Karpas-422 (cell line): ENCODE results near the gene CTSZ. TPM values are rescaled to one million over a fixed set of nuclear protein-coding genes. Genes with fewer than 3 reads are reported as not detected.

Experiments used
- DNase-seq: peaks from one replicate; pipeline ENCODE4 v3.0.0-alpha.2; 2015
- H2AFZ ChIP-seq: fragments of 200-600 bp; sonication (generic); 2 replicates; pipeline ENCODE4 v1.6.1; 2014; ENCODE audit warnings: antibody characterized with exemption, low read length, mixed read lengths
- H3K27ac ChIP-seq: fragments of 200-600 bp; sonication (generic); 2 replicates; pipeline ENCODE4 v1.5.1; 2014; ENCODE audit warnings: mild to moderate bottlenecking, low read length, moderate library complexity
- H3K27me3 ChIP-seq: fragments of 200-600 bp; sonication (generic); 2 replicates; pipeline ENCODE4 v1.6.1; 2014; ENCODE audit warnings: low read length, mixed read lengths
- H3K36me3 ChIP-seq: fragments of 200-600 bp; sonication (generic); 2 replicates; pipeline ENCODE4 v1.6.1; 2014; ENCODE audit warnings: low read length, mixed read lengths; ENCODE audit not compliant: insufficient read depth
- H3K4me1 ChIP-seq: fragments of 200-600 bp; sonication (generic); 2 replicates; pipeline ENCODE4 v1.6.1; 2014; ENCODE audit warnings: mild to moderate bottlenecking, low read length, mixed read lengths
- H3K4me2 ChIP-seq: fragments of 200-600 bp; sonication (generic); 2 replicates; pipeline ENCODE4 v1.6.1; 2014; ENCODE audit warnings: low read length, low read depth, mild to moderate bottlenecking; ENCODE audit not compliant: poor library complexity, severe bottlenecking
- H3K4me3 ChIP-seq: fragments of 200-600 bp; sonication (generic); 2 replicates; pipeline ENCODE4 v1.5.1; 2014; ENCODE audit warnings: mild to moderate bottlenecking, antibody characterized with exemption, low read length, mixed read lengths
- H3K79me2 ChIP-seq: fragments of 200-600 bp; sonication (generic); 2 replicates; pipeline ENCODE4 v1.6.1; 2014; ENCODE audit warnings: mild to moderate bottlenecking, low read length, mixed read lengths
- H3K9ac ChIP-seq: fragments of 200-600 bp; sonication (generic); 2 replicates; pipeline ENCODE4 v1.6.0; 2014; ENCODE audit warnings: low read length
- H3K9me2 ChIP-seq: fragments of 200-600 bp; sonication (generic), shearing (Covaris generic); replicated peaks from 2 replicates; pipeline ENCODE4 v1.6.0; 2014; ENCODE audit warnings: mild to moderate bottlenecking, low read length, moderate library complexity; ENCODE audit not compliant: insufficient read depth
- H3K9me3 ChIP-seq: fragments of 300-700, 200-600 bp; sonication (generic); 2 replicates; pipeline ENCODE4 v1.6.1; 2014; ENCODE audit warnings: low read length, mixed read lengths
- H4K20me1 ChIP-seq: fragments of 200-600 bp; sonication (generic); 2 replicates; pipeline ENCODE4 v1.6.1; 2014; ENCODE audit warnings: mild to moderate bottlenecking, antibody characterized with exemption, low read length, low read depth; ENCODE audit not compliant: insufficient read depth
- total RNA-seq: library from RNA; depleted of rRNA; stranded (reverse); fragments of >200 nt; shearing (Covaris generic); gene quantifications from 2 replicates; pipeline ENCODE4 v1.2.3, GENCODE V29; 2014; ENCODE audit warnings: low replicate concordance

The CTSZ gene
- total RNA-seq, 1 experiment from 2014 or later: 111 TPM

DNA sequence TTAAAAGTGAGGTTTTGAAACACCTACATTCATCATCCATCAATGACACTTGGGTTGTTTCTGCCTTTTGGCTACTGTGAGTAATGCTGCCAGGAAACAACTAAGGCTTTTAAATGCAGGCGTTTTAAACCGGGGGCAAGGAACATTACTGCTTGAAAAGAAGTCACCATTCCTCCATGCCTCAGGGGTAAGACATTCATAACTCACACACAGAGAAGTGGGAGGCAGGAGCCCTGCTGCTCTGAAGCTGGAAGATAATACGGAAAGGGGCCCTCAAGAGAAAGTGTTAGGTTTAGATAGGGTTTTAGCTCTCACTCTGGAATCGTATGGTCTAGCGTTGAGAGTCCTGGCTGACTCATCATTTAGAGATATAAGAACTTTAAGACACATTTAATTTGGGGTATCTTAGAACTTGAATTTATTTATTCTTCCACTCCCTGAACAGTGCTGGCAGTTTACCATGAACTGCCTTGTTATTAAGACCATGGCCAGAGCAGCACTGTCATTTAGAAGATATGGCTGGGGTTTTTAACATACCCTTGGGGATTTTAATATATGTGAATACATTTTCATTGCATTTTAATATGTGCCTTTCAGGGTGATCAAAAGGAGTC, 14.0 kb upstream of the CTSZ start:
- no peak overlapping the region for H3K4me2 ChIP-seq
- peaks cover 10% of the 10 kb centered on the region; the same call in 1 of the 2 replicates for H3K79me2 ChIP-seq
- H3K27me3 ChIP-seq: no peaks in the 10 kb centered on the region
- H3K4me3 ChIP-seq: no peak overlapping the region
- H3K9ac ChIP-seq: no peak overlapping the region
- H4K20me1 ChIP-seq: no peaks in the 10 kb centered on the region
- no peaks in the 10 kb centered on the region for H3K9me2 ChIP-seq
- H3K4me1 ChIP-seq: peaks cover 13% of the 10 kb centered on the region
- no peak overlapping the region for H2AFZ ChIP-seq
- no peak overlapping the region for H3K27ac ChIP-seq
- H3K36me3 ChIP-seq: peaks cover 21% of the 10 kb centered on the region; the same call in 1 of the 2 replicates
- DNase-seq: no peak
- no peaks in the 10 kb centered on the region for H3K9me3 ChIP-seq

GRCh38 chr20:59019217-59019616, 12.2 kb upstream of the CTSZ start, which contains the start of gene TUBB1:
TSS of gene TUBB1 (plus strand) at chr20:59019429. CDS start at chr20:59019523, 94 bp downstream.
- Histone ChIP-seq H3K4me2 (no peak within 1 kb of the TSS), H2AFZ (no peak within 1 kb of the TSS), H3K4me3 (no peak within 1 kb of the TSS), H3K9me2 (no peaks in the 10 kb centered on the region), H3K27me3 (no peaks in the 10 kb centered on the region), H3K9me3 (no peaks in the 10 kb centered on the region), H3K9ac (no peak within 1 kb of the TSS), H4K20me1 (no peaks in the 10 kb centered on the region), H3K4me1 (peaks cover 13% of the 10 kb centered on the region), H3K79me2 (no peaks in the 10 kb centered on the region), H3K36me3 (peaks cover 5% of the 10 kb centered on the region; the same call in 1 of the 2 replicates), H3K27ac (no peak within 1 kb of the TSS)
- no peak for DNase-seq

DNA sequence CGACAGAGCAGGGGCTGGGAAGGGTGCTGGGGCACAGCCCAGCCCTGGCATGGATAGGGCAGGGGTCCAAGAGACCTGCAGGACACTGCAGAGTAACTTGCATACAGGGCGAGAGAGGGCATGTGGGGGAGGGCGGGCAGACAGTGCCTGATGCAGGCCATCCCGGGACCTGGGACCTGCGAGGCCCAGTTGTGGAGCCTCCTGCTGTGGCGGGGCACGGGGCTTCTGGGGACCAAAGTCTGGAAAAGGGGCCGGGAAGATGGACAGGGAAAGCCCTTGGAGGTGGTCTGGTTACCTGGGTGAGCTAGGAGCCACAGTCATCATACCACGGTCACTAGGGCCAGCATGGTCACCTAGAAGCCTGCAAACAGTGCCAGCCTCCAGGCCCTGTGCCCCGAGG, 11.8 kb upstream of the CTSZ start:
- H3K79me2 ChIP-seq: no peaks in the 10 kb centered on the region
- H3K4me2 ChIP-seq: no peak overlapping the region
- H3K4me1 ChIP-seq: peaks cover 13% of the 10 kb centered on the region
- H3K9ac ChIP-seq: no peak overlapping the region
- no peaks in the 10 kb centered on the region for H3K9me2 ChIP-seq
- no peak overlapping the region for H2AFZ ChIP-seq
- H4K20me1 ChIP-seq: no peaks in the 10 kb centered on the region
- no peak overlapping the region for H3K27ac ChIP-seq
- H3K27me3 ChIP-seq: no peaks in the 10 kb centered on the region
- DNase-seq: no peak
- H3K9me3 ChIP-seq: no peaks in the 10 kb centered on the region
- H3K4me3 ChIP-seq: no peak overlapping the region
- peaks cover 5% of the 10 kb centered on the region; the same call in 1 of the 2 replicates for H3K36me3 ChIP-seq

DNA sequence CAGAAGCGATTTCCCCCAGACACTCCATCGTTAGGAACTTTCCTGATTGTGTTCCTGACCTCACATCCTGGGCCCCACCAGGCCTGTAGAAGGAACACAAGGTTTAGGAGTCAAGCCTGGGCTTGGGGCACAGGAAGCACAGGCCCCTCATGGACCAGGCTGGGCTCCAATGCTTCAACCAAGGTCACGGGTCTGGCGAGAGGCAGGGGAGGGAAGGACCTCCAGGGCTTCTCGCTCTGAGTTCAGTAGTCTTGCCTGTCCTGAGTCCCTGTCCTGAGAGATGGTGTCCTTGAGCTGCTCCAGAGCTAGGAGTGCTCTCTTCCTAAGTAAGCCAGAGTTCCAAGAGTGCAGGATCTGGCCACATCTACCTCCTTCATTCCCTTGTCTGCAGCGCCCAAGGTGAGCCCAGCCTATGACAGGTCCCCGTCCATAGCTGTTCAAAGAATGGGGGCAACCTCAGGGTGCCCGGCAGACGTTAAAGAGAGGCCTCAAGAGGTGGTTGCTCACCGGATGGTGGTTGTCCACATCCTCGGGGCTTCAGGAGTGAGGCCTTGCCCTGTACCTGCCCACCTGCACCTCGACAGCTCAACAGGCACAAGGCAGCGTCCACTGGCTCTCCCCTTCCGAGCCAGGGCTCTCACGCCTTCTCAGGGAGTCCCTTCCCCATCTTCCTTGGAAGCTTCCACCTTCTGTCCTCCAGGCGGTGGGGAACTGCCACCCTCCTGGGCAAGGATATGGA, 10.6 kb upstream of the CTSZ start:
- peaks cover 13% of the 10 kb centered on the region for H3K4me1 ChIP-seq
- H3K27ac ChIP-seq: no peak overlapping the region
- H3K9me2 ChIP-seq: no peaks in the 10 kb centered on the region
- no peak overlapping the region for H3K9ac ChIP-seq
- H3K9me3 ChIP-seq: no peaks in the 10 kb centered on the region
- H3K79me2 ChIP-seq: no peaks in the 10 kb centered on the region
- DNase-seq: no peak
- H3K27me3 ChIP-seq: no peaks in the 10 kb centered on the region
- no peak overlapping the region for H2AFZ ChIP-seq
- H4K20me1 ChIP-seq: no peaks in the 10 kb centered on the region
- no peak overlapping the region for H3K4me3 ChIP-seq
- peaks cover 4% of the 10 kb centered on the region; the same call in 1 of the 2 replicates for H3K36me3 ChIP-seq
- no peak overlapping the region for H3K4me2 ChIP-seq

- H3K27ac ChIP-seq: no peak overlapping the region
- H3K27me3 ChIP-seq: no peaks in the 10 kb centered on the region
- H4K20me1 ChIP-seq: no peaks in the 10 kb centered on the region
- H3K79me2 ChIP-seq: no peaks in the 10 kb centered on the region
- H3K4me2 ChIP-seq: no peak overlapping the region
- DNase-seq: no peak
- H3K4me1 ChIP-seq: peaks cover 13% of the 10 kb centered on the region
- H3K36me3 ChIP-seq: no peaks in the 10 kb centered on the region
- no peaks in the 10 kb centered on the region for H3K9me3 ChIP-seq
- no peak overlapping the region for H3K9ac ChIP-seq
- H3K4me3 ChIP-seq: no peak overlapping the region
- H2AFZ ChIP-seq: peak overlapping the region; percentile 20; the same call in 1 of the 2 replicates
- H3K9me2 ChIP-seq: no peaks in the 10 kb centered on the region
Observed at GRCh38 chr20:59016795-59017492, 9.9 kb upstream of the CTSZ start.

GRCh38 chr20:59015812-59016711, 9.0 kb upstream of the CTSZ start:
- Histone ChIP-seq H4K20me1 (no peaks in the 10 kb centered on the region), H3K27ac (no peak overlapping the region), H2AFZ (no peak overlapping the region), H3K27me3 (no peaks in the 10 kb centered on the region), H3K9me2 (no peaks in the 10 kb centered on the region), H3K79me2 (no peaks in the 10 kb centered on the region), H3K9ac (no peak overlapping the region), H3K4me1 (peaks cover 18% of the 10 kb centered on the region), H3K4me3 (no peak overlapping the region), H3K4me2 (no peak overlapping the region), H3K9me3 (no peaks in the 10 kb centered on the region), H3K36me3 (no peaks in the 10 kb centered on the region)
- DNase-seq: no peak

GRCh38 chr20:59015411-59015810, 8.4 kb upstream of the CTSZ start:
- Histone ChIP-seq H3K79me2 (no peaks in the 10 kb centered on the region), H3K9me2 (no peaks in the 10 kb centered on the region), H3K4me2 (no peak overlapping the region), H4K20me1 (no peaks in the 10 kb centered on the region), H3K27me3 (no peaks in the 10 kb centered on the region), H3K27ac (no peak overlapping the region), H3K9me3 (no peaks in the 10 kb centered on the region), H2AFZ (no peak overlapping the region), H3K4me3 (no peak overlapping the region), H3K4me1 (peaks cover 18% of the 10 kb centered on the region), H3K36me3 (no peaks in the 10 kb centered on the region), H3K9ac (no peak overlapping the region)
- DNase-seq: no peak
